ENCODE results near the gene RNF207.

RNF207 gene

GRCh38 chr1:6174621-6175410 lies 31.1 kb upstream of the RNF207 start:
- no peak for DNase-seq

GRCh38 chr1:6175411-6175828 lies 30.5 kb upstream of the RNF207 start:
- DNase-seq, result no peak

- no peak for DNase-seq
Observed at GRCh38 chr1:6176779-6177178, 29.1 kb upstream of the RNF207 start.

- DNase-seq, result no peak
Observed at GRCh38 chr1:6177681-6178380, 28.1 kb upstream of the RNF207 start.

GRCh38 chr1:6178751-6179563 lies 27.0 kb upstream of the RNF207 start:
- no peak for DNase-seq

- no peak for DNase-seq
Observed at GRCh38 chr1:6179564-6180175, 26.2 kb upstream of the RNF207 start.

- DNase-seq, result no peak
Observed at GRCh38 chr1:6180268-6180706, 25.6 kb upstream of the RNF207 start, which contains the start of gene CHD5. Gene CHD5 (minus strand): TSS chr1:6180321. CDS start chr1:6180023, 298 bp downstream.

- DNase-seq, result no peak
Observed at GRCh38 chr1:6180707-6181311, 25.1 kb upstream of the RNF207 start.

GRCh38 chr1:6181347-6181770 lies 24.6 kb upstream of the RNF207 start:
- no peak for DNase-seq

GRCh38 chr1:6183520-6183989 lies 22.4 kb upstream of the RNF207 start:
- no peak for DNase-seq

GRCh38 chr1:6184083-6184783 lies 21.7 kb upstream of the RNF207 start:
- no peak for DNase-seq

GRCh38 chr1:6185151-6185550 lies 20.8 kb upstream of the RNF207 start:
- no peak for DNase-seq

- no peak for DNase-seq
Observed at GRCh38 chr1:6185635-6186382, 20.1 kb upstream of the RNF207 start.

GRCh38 chr1:6188466-6188865 lies 17.5 kb upstream of the RNF207 start:
- no peak for DNase-seq

GRCh38 chr1:6191968-6192367 lies 14.0 kb upstream of the RNF207 start:
- no peak for DNase-seq

- DNase-seq, result no peak
Observed at GRCh38 chr1:6197746-6198427, 8.0 kb upstream of the RNF207 start.

GRCh38 chr1:6198646-6199297 lies 7.1 kb upstream of the RNF207 start:
- DNase-seq, result no peak

GRCh38 chr1:6199298-6200187 lies 6.4 kb upstream of the RNF207 start, which contains the start of gene RPL22:
Gene RPL22 (minus strand): TSS chr1:6199595. CDS start chr1:6199573, 22 bp downstream.
- DNase-seq, result peak; percentile 99

Data from femur (tissue), 1 donor.